Liver (tissue), 9 donors: ENCODE data around the gene ANO4. TPM values are rescaled to one million over a fixed set of nuclear protein-coding genes. Genes with fewer than 3 reads are reported as not detected.
A peak's percentile ranks its signal among the peaks of the same experiment; 100 is the strongest.

Experiments
- DNase-seq: peaks from one replicate; pipeline ENCODE4 v3.0.0-alpha.2; 2017; ENCODE audit warnings: low spot score
- H3K27ac ChIP-seq, 2 donors: one replicate each; pipeline ENCODE4 v1.7.0; 2013; ENCODE audit warnings: inconsistent platforms in 2 of 2, low read length in 2 of 2, control low read depth in 1 of 2, low read depth in 1 of 2, mild to moderate bottlenecking in 1 of 2
- H3K27me3 ChIP-seq, 4 donors: one replicate each; pipeline versions ENCODE4 v1.6.1 to v1.7.0; 2013; ENCODE audit warnings: low read length in 3 of 4, inconsistent platforms in 1 of 4, mild to moderate bottlenecking in 1 of 4, moderate library complexity in 1 of 4; ENCODE audit not compliant: control insufficient read depth in 4 of 4, insufficient read depth in 4 of 4
- H3K36me3 ChIP-seq, 4 donors: one replicate each; pipeline versions ENCODE4 v1.6.1 to v1.7.0; 2013; ENCODE audit warnings: low read length in 3 of 4, mild to moderate bottlenecking in 3 of 4, low read depth in 1 of 4, moderate library complexity in 1 of 4; ENCODE audit not compliant: control insufficient read depth in 4 of 4, insufficient read depth in 3 of 4
- H3K4me1 ChIP-seq, 4 donors: one replicate each; pipeline versions ENCODE4 v1.6.1 to v1.7.0; 2013; ENCODE audit warnings: low read length in 3 of 4, mild to moderate bottlenecking in 3 of 4, moderate library complexity in 1 of 4; ENCODE audit not compliant: control insufficient read depth in 4 of 4, insufficient read depth in 4 of 4
- H3K4me3 ChIP-seq, 3 donors: one replicate each; pipeline versions ENCODE4 v1.6.1 to v1.7.0; 2013; ENCODE audit warnings: low read length in 3 of 3, control low read depth in 1 of 3, low read depth in 1 of 3, mild to moderate bottlenecking in 1 of 3
- H3K9ac ChIP-seq, 2 donors: one replicate each; pipeline ENCODE4 v1.7.0; 2013; ENCODE audit warnings: low read length in 2 of 2, mild to moderate bottlenecking in 2 of 2, moderate library complexity in 2 of 2, control low read depth in 1 of 2, low read depth in 1 of 2
- H3K9me3 ChIP-seq, 4 donors: one replicate each; pipeline versions ENCODE4 v1.6.1 to v1.7.0; 2013; ENCODE audit warnings: low read length in 3 of 4; ENCODE audit not compliant: control insufficient read depth in 4 of 4
- EGR1 ChIP-seq, 2 donors: IDR thresholded peaks; 2 replicates each; pipeline ENCODE4 v1.6.1; 2016 to 2018; ENCODE audit warnings: antibody characterized with exemption in 2 of 2, low read depth in 2 of 2
- HNF4G ChIP-seq: IDR thresholded peaks from 2 replicates; pipeline ENCODE4 v1.6.1; 2016; ENCODE audit warnings: antibody characterized with exemption
- JUND ChIP-seq, 2 donors: IDR thresholded peaks; 2 replicates each; pipeline ENCODE4 v1.6.1; 2016; ENCODE audit warnings: antibody characterized with exemption in 2 of 2
- NR2F2 ChIP-seq: IDR thresholded peaks from 2 replicates; pipeline ENCODE4 v1.6.1; 2016; ENCODE audit warnings: antibody characterized with exemption
- RAD21 ChIP-seq, 2 donors: IDR thresholded peaks; 2 replicates each; pipeline ENCODE4 v1.6.1; 2016; ENCODE audit warnings: antibody characterized with exemption in 2 of 2, mild to moderate bottlenecking in 2 of 2
- REST ChIP-seq: IDR thresholded peaks from 2 replicates; pipeline ENCODE4 v1.6.1; 2016; ENCODE audit warnings: antibody characterized with exemption, mild to moderate bottlenecking
- RXRA ChIP-seq, 2 donors: IDR thresholded peaks; 2 replicates each; pipeline ENCODE4 v1.6.1; 2017 to 2018; ENCODE audit warnings: antibody characterized with exemption in 2 of 2, mild to moderate bottlenecking in 1 of 2
- SP1 ChIP-seq: IDR thresholded peaks from 2 replicates; pipeline ENCODE4 v1.6.1; 2018; ENCODE audit warnings: antibody characterized with exemption, mild to moderate bottlenecking
- TAF1 ChIP-seq: conservative IDR thresholded peaks from 2 replicates; pipeline ENCODE4 v1.6.1; 2016; ENCODE audit warnings: antibody characterized with exemption, mild to moderate bottlenecking
- YY1 ChIP-seq: IDR thresholded peaks from 2 replicates; pipeline ENCODE4 v1.6.1; 2016; ENCODE audit warnings: antibody characterized with exemption, mild to moderate bottlenecking
- WGBS: extraction: QIAGEN DNeasy Blood & Tissue Kit; methylation state at CpG from one replicate; pipeline ENCODE4 v1.1.7; 2013; 5-methylcytosine and 5-hydroxymethylcytosine counted together
- polyA plus RNA-seq, 2 donors: library from polyadenylated mRNA; stranded (reverse) in 1 of 2; unstranded in 1 of 2; fragments of 200-250 nt in 1 of 2; fragments of >200 nt in 1 of 2; fragmentation: Nextera tagmentation in 1 of 2; extraction: Ambion mirVana in 1 of 2; gene quantifications; one replicate each; pipeline versions ENCODE4 v1.2.1 to v1.2.3, GENCODE V29; 2013 to 2015
- total RNA-seq, 2 donors: library from RNA; depleted of rRNA; stranded (reverse); fragments of >200 nt; gene quantifications; one replicate each; pipeline ENCODE4 v1.2.3, GENCODE V29; 2014
- TF ChIP-seq, protein P1 (sequence below): fragments of 150-350 bp; IDR thresholded peaks from 2 replicates; pipeline ENCODE4 v1.5.1; 2017; ENCODE audit warnings: improper control_type of control experiment, low read depth, low read length; ENCODE audit not compliant: missing input control
- TF ChIP-seq, protein P2 (sequence below): IDR thresholded peaks from 2 replicates; pipeline ENCODE4 v1.6.1; 2016; ENCODE audit warnings: antibody characterized with exemption
- TF ChIP-seq, protein P3 (sequence below): IDR thresholded peaks from 2 replicates; pipeline ENCODE4 v1.6.1; 2016; ENCODE audit warnings: antibody characterized with exemption
- TF ChIP-seq, protein P4 (sequence below): IDR thresholded peaks from 2 replicates; pipeline ENCODE4 v1.6.1; 2016; ENCODE audit warnings: antibody characterized with exemption
- donor health status: healthy.
- donor health status: healthy.
- donor health status: healthy.
- donor health status: healthy.
- donor health status: healthy.

The ANO4 gene
- total and polyA plus RNA-seq, 4 donors, result 0.08 to 2.2 (median 0.17) TPM; not detected in 1

DNA sequence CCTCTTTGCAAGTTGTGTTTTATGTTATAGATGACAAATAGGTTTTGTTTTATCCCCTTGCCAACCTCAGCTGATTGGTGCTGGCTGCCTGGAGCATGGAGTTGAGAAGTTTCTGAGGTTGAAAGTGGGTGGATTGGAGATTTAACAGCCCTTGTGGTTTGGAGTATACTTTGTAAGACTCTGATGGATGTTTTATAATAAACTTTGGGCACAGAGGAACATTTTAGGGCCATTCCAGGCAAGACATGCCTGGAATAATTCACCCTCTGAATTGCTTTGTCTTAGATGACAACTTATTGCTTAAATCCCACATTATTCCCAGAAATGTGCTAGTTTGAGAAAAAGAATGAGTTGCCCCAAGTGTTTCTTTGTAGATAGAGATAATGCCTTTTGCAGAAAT lies 256.6 kb downstream of the ANO4 start (continued):
- TF ChIP-seq REST, result no peak
- no peak for TF ChIP-seq EGR1 (IDR thresholded peaks at IDR 0.05; ENCODE audit: low read depth in 2 of 2)
- TF ChIP-seq TAF1, result no peak
- TF ChIP-seq, protein P1, sequence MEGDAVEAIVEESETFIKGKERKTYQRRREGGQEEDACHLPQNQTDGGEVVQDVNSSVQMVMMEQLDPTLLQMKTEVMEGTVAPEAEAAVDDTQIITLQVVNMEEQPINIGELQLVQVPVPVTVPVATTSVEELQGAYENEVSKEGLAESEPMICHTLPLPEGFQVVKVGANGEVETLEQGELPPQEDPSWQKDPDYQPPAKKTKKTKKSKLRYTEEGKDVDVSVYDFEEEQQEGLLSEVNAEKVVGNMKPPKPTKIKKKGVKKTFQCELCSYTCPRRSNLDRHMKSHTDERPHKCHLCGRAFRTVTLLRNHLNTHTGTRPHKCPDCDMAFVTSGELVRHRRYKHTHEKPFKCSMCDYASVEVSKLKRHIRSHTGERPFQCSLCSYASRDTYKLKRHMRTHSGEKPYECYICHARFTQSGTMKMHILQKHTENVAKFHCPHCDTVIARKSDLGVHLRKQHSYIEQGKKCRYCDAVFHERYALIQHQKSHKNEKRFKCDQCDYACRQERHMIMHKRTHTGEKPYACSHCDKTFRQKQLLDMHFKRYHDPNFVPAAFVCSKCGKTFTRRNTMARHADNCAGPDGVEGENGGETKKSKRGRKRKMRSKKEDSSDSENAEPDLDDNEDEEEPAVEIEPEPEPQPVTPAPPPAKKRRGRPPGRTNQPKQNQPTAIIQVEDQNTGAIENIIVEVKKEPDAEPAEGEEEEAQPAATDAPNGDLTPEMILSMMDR, result no peak
- TF ChIP-seq JUND (IDR thresholded peaks at IDR 0.05), result no peak
- no peak for TF ChIP-seq YY1
- TF ChIP-seq RXRA (IDR thresholded peaks at IDR 0.05), result no peak

- Histone ChIP-seq H3K36me3 (no peaks in the 10 kb centered on the region), H3K4me3 (no peak overlapping the region), H3K27ac (no peak overlapping the region), H3K9ac (no peak overlapping the region), H3K4me1 (no peaks in the 10 kb centered on the region), H3K27me3 (no peaks in the 10 kb centered on the region), H3K9me3 (no peaks in the 10 kb centered on the region)
- DNase-seq, result no peak
- 62% methylated on average over 8 of the region's 8 CpGs for WGBS
- TF ChIP-seq, protein P2, sequence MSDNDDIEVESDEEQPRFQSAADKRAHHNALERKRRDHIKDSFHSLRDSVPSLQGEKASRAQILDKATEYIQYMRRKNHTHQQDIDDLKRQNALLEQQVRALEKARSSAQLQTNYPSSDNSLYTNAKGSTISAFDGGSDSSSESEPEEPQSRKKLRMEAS, result no peak
- TF ChIP-seq JUND (IDR thresholded peaks at IDR 0.05) (peak; percentile 79 to 81), NR2F2 (peak; percentile 48), SP1 (no peak), EGR1 (IDR thresholded peaks at IDR 0.05; ENCODE audit: low read depth in 2 of 2) (no peak)
Measured at GRCh38 chr12:101051901-101052550, 257.4 kb downstream of the ANO4 start.

DNA sequence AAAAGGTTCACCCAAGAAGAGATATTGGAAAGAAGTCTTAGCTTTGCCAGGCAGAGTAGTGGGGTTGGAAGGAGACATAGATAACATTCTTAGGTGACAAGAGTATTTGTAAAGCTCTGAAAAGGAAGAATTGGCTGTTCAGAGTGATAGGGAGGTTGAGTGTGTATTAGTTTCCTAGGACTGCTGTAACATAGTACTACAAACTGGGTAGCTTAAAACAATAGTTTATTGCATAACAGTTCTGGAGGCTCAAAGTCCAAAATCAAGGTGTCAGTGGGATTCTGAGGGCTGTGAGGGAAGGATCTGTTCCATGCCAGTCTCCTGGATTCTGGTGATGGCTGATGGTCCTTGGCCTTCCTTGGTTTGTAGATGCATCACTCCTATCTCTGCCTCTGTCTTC lies 258.6 kb downstream of the ANO4 start:
- Histone ChIP-seq H3K4me1 (no peaks in the 10 kb centered on the region), H3K9ac (no peak overlapping the region), H3K9me3 (no peaks in the 10 kb centered on the region), H3K27me3 (no peaks in the 10 kb centered on the region), H3K4me3 (no peak overlapping the region), H3K36me3 (no peaks in the 10 kb centered on the region), H3K27ac (no peak overlapping the region)
- TF ChIP-seq EGR1 (IDR thresholded peaks at IDR 0.05; ENCODE audit: low read depth in 2 of 2) (no peak), SP1 (no peak), RXRA (IDR thresholded peaks at IDR 0.05) (no peak), NR2F2 (no peak), RAD21 (IDR thresholded peaks at IDR 0.05) (no peak), HNF4G (no peak), JUND (IDR thresholded peaks at IDR 0.05) (no peak), TAF1 (no peak), REST (no peak)
- TF ChIP-seq, protein P3, sequence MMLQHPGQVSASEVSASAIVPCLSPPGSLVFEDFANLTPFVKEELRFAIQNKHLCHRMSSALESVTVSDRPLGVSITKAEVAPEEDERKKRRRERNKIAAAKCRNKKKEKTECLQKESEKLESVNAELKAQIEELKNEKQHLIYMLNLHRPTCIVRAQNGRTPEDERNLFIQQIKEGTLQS, result no peak
- TF ChIP-seq, protein P4, sequence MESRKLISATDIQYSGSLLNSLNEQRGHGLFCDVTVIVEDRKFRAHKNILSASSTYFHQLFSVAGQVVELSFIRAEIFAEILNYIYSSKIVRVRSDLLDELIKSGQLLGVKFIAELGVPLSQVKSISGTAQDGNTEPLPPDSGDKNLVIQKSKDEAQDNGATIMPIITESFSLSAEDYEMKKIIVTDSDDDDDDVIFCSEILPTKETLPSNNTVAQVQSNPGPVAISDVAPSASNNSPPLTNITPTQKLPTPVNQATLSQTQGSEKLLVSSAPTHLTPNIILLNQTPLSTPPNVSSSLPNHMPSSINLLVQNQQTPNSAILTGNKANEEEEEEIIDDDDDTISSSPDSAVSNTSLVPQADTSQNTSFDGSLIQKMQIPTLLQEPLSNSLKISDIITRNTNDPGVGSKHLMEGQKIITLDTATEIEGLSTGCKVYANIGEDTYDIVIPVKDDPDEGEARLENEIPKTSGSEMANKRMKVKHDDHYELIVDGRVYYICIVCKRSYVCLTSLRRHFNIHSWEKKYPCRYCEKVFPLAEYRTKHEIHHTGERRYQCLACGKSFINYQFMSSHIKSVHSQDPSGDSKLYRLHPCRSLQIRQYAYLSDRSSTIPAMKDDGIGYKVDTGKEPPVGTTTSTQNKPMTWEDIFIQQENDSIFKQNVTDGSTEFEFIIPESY, result no peak
- TF ChIP-seq, protein P1, result no peak
- DNase-seq, result no peak
